ENCODE results near the gene DRD3. TPM values are rescaled to one million over a fixed set of nuclear protein-coding genes. Genes with fewer than 3 reads are reported as not detected.

The DRD3 gene
- total and polyA plus RNA-seq, 2 donors (not counting 3 experiments of a cell fraction or from before 2014, with no cell fraction given): not detected

DNA sequence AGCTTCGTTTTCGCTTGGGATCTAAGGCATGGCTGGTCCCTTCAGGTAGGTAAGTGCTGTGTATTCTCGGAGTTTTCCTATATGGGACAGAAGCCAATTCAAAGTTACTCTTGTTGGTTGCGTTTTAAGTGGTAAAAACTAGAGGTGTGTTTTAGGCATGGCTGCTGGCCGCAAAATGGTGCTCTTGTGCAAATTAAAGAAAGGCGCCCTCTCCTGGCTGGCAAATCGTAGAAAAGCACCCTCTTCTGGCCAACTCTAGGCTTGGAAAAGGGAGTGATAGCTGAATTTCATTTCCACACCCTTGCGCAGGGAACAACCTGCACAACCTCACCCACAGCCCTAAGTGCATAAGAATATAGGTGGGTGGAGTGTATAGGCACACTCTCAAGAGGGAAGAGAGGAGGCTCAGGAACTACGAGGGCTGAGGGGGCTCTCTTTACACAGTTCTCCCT lies 23.5 kb downstream of the DRD3 start:
- H2AFZ ChIP-seq (ENCODE audit: low read depth, low read length): no peak overlapping the region
- no peaks in the 10 kb centered on the region for H3K9me1 ChIP-seq (replicated peaks; ENCODE audit: control insufficient read depth, extremely low read depth, insufficient read depth, low read length)
- H3K27ac ChIP-seq (ENCODE audit: insufficient read depth, low read depth, low read length): no peak overlapping the region
- no peak overlapping the region for H3K4me2 ChIP-seq (ENCODE audit: insufficient read depth, low read length)
- H3K4me1 ChIP-seq (ENCODE audit: control insufficient read depth, extremely low read depth, insufficient read depth, low read length): peaks cover 4% of the 10 kb centered on the region
- FAIRE-seq (peak; percentile 67), DNase-seq (ENCODE audit: low read depth, low spot score) (peak; percentile 41)
- no peak overlapping the region for H3K9ac ChIP-seq (replicated peaks; ENCODE audit: extremely low read depth, insufficient read depth, low read length)
- intact Hi-C loops (cut with micrococcal nuclease): loop anchor here (10.0 kb wide), 1 partner anchor 211 kb away; the partner anchor contains the start of gene ZDHHC23
- CTCF ChIA-PET: interaction anchor here (0.6 to 5.1 kb wide), 54 partner anchors 8 to 657 kb away, joined by 3 to 113 read pairs (median 5); partner anchors contain the start of genes CCDC191, DRD3, GRAMD1C and QTRT2
- no peaks in the 10 kb centered on the region for H3K9me3 ChIP-seq (replicated peaks; ENCODE audit: control insufficient read depth, insufficient read depth, low read length)
- no TSS peak for BruUV-seq (replicated peaks)
- H3K4me3 ChIP-seq (replicated peaks in 1 of 3; ENCODE audit: insufficient read depth in 1 of 3, low read depth in 1 of 3, low read length in 3 of 3): no peak overlapping the region
- H4K20me1 ChIP-seq (replicated peaks; ENCODE audit: control insufficient read depth, extremely low read depth, insufficient read depth, low read length): no peaks in the 10 kb centered on the region
- peaks cover 5 to 7% of the 10 kb centered on the region in 2 experiments for H3K27me3 ChIP-seq (ENCODE audit: control insufficient read depth in 2 of 2, insufficient read depth in 2 of 2, low read length in 2 of 2)
- no peaks in the 10 kb centered on the region for H3K79me2 ChIP-seq (ENCODE audit: control insufficient read depth, insufficient read depth, low read length)
- H3K36me3 ChIP-seq (ENCODE audit: control insufficient read depth in 2 of 2, extremely low read depth in 1 of 2, insufficient read depth in 2 of 2, low read length in 2 of 2): no peaks in the 10 kb centered on the region
- dilution Hi-C loops (cut with MboI; ENCODE audit: extremely low pct_ligation_motif_present, low sequenced_read_pairs): no loop called here
- POLR2A ChIA-PET: no interaction called here
- TF ChIP-seq, protein P1, sequence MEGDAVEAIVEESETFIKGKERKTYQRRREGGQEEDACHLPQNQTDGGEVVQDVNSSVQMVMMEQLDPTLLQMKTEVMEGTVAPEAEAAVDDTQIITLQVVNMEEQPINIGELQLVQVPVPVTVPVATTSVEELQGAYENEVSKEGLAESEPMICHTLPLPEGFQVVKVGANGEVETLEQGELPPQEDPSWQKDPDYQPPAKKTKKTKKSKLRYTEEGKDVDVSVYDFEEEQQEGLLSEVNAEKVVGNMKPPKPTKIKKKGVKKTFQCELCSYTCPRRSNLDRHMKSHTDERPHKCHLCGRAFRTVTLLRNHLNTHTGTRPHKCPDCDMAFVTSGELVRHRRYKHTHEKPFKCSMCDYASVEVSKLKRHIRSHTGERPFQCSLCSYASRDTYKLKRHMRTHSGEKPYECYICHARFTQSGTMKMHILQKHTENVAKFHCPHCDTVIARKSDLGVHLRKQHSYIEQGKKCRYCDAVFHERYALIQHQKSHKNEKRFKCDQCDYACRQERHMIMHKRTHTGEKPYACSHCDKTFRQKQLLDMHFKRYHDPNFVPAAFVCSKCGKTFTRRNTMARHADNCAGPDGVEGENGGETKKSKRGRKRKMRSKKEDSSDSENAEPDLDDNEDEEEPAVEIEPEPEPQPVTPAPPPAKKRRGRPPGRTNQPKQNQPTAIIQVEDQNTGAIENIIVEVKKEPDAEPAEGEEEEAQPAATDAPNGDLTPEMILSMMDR (IDR thresholded peaks at IDR 0.05; ENCODE audit: extremely low read depth in 1 of 2, insufficient read depth in 1 of 2, low read depth in 1 of 2, low read length in 2 of 2): peak; percentile 66 to 80
- TF ChIP-seq, protein P2, sequence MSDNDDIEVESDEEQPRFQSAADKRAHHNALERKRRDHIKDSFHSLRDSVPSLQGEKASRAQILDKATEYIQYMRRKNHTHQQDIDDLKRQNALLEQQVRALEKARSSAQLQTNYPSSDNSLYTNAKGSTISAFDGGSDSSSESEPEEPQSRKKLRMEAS (IDR thresholded peaks at IDR 0.05; ENCODE audit: insufficient read depth, insufficient read length): no peak

DNA sequence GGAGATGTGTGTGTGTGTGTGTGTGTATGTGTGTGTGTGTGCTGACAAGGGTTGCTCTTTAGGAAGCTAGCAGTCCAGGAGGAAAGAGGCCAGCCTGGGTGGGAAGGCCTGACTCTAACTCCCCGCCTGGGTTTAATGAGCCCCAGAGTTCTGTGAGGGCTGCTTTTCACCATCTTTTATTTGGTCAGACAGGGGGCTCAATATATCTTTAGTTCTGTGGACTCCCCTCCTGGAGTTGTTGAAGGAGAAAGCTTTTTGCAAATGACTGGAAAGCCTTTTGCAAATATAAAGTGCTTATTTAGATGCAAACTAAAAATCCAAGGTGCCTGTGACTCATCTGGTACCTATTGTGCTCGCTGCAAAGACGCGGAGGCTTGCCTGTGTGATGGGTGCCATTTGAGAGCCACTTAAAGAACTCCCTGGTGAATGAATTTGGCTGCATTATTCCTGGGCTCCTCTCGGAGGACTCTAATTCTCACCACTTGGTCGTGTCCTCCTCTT lies 24.5 kb downstream of the DRD3 start:
- no peak for FAIRE-seq
- dilution Hi-C loops (cut with MboI; ENCODE audit: extremely low pct_ligation_motif_present, low sequenced_read_pairs): no loop called here

More for the DNA sequence above, 24.5 kb downstream of the DRD3 start:
- DNase-seq (ENCODE audit: low read depth, low spot score): no peak
- Histone ChIP-seq H3K4me3 (replicated peaks in 1 of 3; ENCODE audit: insufficient read depth in 1 of 3, low read depth in 1 of 3, low read length in 3 of 3) (no peak overlapping the region), H3K9me1 (replicated peaks; ENCODE audit: control insufficient read depth, extremely low read depth, insufficient read depth, low read length) (no peaks in the 10 kb centered on the region), H4K20me1 (replicated peaks; ENCODE audit: control insufficient read depth, extremely low read depth, insufficient read depth, low read length) (no peaks in the 10 kb centered on the region), H3K4me1 (ENCODE audit: control insufficient read depth, extremely low read depth, insufficient read depth, low read length) (peaks cover 4% of the 10 kb centered on the region), H3K4me2 (ENCODE audit: insufficient read depth, low read length) (no peak overlapping the region), H3K27ac (ENCODE audit: insufficient read depth, low read depth, low read length) (no peak overlapping the region), H3K27me3 (ENCODE audit: control insufficient read depth in 2 of 2, insufficient read depth in 2 of 2, low read length in 2 of 2) (peaks cover 5% of the 10 kb centered on the region in 2 experiments), H2AFZ (ENCODE audit: low read depth, low read length) (no peak overlapping the region), H3K9me3 (replicated peaks; ENCODE audit: control insufficient read depth, insufficient read depth, low read length) (no peaks in the 10 kb centered on the region), H3K79me2 (ENCODE audit: control insufficient read depth, insufficient read depth, low read length) (no peaks in the 10 kb centered on the region), H3K9ac (replicated peaks; ENCODE audit: extremely low read depth, insufficient read depth, low read length) (no peak overlapping the region), H3K36me3 (ENCODE audit: control insufficient read depth in 2 of 2, extremely low read depth in 1 of 2, insufficient read depth in 2 of 2, low read length in 2 of 2) (no peaks in the 10 kb centered on the region)
- intact Hi-C loops (cut with micrococcal nuclease): loop anchor here (10.0 kb wide), 1 partner anchor 210 kb away; the partner anchor contains the start of gene ZDHHC23
- POLR2A ChIA-PET: no interaction called here
- CTCF ChIA-PET: interaction anchor here (0.7 to 5.1 kb wide), 31 partner anchors 9 to 417 kb away, joined by 3 to 113 read pairs (median 6); partner anchors contain the start of genes CCDC191, DRD3, GRAMD1C and QTRT2
- no peak for TF ChIP-seq POLR2A (IDR thresholded peaks at IDR 0.05; ENCODE audit: low read depth, low read length)
- TF ChIP-seq GATA2 (IDR thresholded peaks at IDR 0.05; ENCODE audit: insufficient read depth, insufficient read length, low read depth, low read length): no peak
- TF ChIP-seq FOS (IDR thresholded peaks at IDR 0.05; ENCODE audit: borderline replicate concordance, insufficient read depth, low read length): no peak
- TF ChIP-seq MYC (IDR thresholded peaks at IDR 0.05; ENCODE audit: low read depth, low read length): no peak
- TF ChIP-seq JUN (IDR thresholded peaks at IDR 0.05; ENCODE audit: borderline replicate concordance, insufficient read depth, insufficient read length, low read depth): no peak
- no peak for TF ChIP-seq EZH2 (IDR thresholded peaks at IDR 0.05; ENCODE audit: borderline replicate concordance, low read depth, low read length, severe bottlenecking)
- TF ChIP-seq POLR2AphosphoS5 (IDR thresholded peaks at IDR 0.05; ENCODE audit: insufficient read depth, low read depth, low read length): no peak
- TF ChIP-seq, protein P1 (IDR thresholded peaks at IDR 0.05; ENCODE audit: extremely low read depth in 1 of 2, insufficient read depth in 1 of 2, low read depth in 1 of 2, low read length in 2 of 2): no peak
- TF ChIP-seq, protein P2 (IDR thresholded peaks at IDR 0.05; ENCODE audit: insufficient read depth, insufficient read length): no peak
- no TSS peak for BruUV-seq (replicated peaks)
